ENCODE data around the gene RUSC1. TPM values are rescaled to one million over a fixed set of nuclear protein-coding genes. Genes with fewer than 3 reads are reported as not detected.

Gene RUSC1
- total RNA-seq, 6 donors from 2014 or later, result 21.4 to 41.9 (median 31.2) TPM

DNA sequence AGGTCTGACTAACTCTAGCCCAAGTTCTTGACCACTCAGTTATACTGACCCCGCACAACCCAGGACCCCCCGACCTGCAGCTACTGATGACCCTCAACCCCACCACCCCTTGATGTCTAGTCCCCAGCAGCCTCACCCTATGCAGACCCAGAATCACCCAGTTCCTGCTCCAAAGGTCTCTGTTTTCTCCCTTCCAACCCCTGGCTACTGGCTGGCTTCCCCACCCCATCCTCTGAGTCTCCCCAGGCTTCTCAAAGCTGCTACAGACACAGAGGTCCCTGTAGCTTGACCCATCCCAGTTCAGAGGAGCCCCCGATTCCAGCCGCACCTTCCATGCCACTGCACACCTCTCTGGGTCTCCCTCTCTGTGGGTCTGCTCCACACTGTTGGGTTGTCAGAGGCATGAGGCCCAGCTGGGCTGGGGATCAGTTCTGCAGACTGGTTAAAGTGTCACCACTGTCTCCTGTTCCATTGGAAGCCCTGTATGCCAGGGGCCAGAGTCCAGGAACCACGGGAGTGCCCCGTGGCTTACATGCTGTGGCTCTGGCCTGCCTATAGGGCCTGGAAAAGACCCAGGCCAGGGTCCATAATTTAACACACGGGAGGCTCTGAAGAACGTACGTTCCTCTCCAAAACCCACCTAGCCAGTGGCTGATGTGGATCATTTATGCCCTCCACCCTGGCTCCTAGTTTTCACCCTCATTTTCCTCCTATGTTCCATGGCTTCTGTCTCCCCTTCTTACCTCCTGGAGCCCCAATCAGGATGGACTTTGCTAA is 20.0 kb upstream of the RUSC1 start:
- Histone ChIP-seq H3K36me3 (no peaks in the 10 kb centered on the region), H3K9me3 (no peaks in the 10 kb centered on the region), H3K4me1 (no peaks in the 10 kb centered on the region), H3K27me3 (peaks cover 0 to 2% (median under 1%) of the 10 kb centered on the region in 4 donors), H3K4me3 (no peak overlapping the region), H3K27ac (no peak overlapping the region)
- WGBS, 2 donors, result 91% methylated on average over 7 to 9 of the region's 9 CpGs
- no peak for DNase-seq
- no peak for ATAC-seq (ENCODE audit: low FRiP score in 2 of 2)
- no peak for TF ChIP-seq POLR2AphosphoS5 (IDR thresholded peaks at IDR 0.05)
- TF ChIP-seq EP300 (IDR thresholded peaks at IDR 0.05), result no peak
- TF ChIP-seq, protein P1, sequence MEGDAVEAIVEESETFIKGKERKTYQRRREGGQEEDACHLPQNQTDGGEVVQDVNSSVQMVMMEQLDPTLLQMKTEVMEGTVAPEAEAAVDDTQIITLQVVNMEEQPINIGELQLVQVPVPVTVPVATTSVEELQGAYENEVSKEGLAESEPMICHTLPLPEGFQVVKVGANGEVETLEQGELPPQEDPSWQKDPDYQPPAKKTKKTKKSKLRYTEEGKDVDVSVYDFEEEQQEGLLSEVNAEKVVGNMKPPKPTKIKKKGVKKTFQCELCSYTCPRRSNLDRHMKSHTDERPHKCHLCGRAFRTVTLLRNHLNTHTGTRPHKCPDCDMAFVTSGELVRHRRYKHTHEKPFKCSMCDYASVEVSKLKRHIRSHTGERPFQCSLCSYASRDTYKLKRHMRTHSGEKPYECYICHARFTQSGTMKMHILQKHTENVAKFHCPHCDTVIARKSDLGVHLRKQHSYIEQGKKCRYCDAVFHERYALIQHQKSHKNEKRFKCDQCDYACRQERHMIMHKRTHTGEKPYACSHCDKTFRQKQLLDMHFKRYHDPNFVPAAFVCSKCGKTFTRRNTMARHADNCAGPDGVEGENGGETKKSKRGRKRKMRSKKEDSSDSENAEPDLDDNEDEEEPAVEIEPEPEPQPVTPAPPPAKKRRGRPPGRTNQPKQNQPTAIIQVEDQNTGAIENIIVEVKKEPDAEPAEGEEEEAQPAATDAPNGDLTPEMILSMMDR (IDR thresholded peaks at IDR 0.05), result no peak
- no peak for TF ChIP-seq POLR2A (IDR thresholded peaks at IDR 0.05)

DNA sequence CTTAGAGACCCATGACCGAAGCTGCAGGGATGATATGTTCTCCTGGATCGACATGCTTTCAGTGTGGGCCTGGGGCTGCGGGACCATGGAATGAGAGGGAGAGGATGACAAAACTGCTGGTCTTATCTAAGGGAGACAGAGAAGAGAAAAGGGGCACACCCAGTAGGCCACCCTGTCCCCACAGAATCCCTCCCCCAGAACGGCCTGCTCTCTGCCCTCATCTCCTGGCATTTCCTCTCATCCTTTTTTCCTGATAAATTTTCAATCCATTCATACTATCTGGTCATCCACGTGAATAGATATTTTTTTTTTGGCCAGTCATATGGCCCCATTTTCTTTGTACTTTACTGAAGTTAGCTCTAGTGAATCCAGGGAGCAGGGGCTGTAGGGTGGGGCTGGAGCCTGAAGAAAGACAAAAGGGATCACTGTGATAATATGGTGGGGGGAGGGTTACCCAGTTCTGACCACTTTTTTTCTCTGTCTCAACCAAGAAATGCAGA is 19.3 kb upstream of the RUSC1 start, which contains the start of gene PKLR:
Gene PKLR (minus strand): TSS at position 97 of the 500 bp plus-strand sequence. CDS start 43 bp downstream, at position 54.
- no peak for TF ChIP-seq POLR2AphosphoS5 (IDR thresholded peaks at IDR 0.05)
- TF ChIP-seq, protein P1 (IDR thresholded peaks at IDR 0.05), result no peak
- no peak for TF ChIP-seq EP300 (IDR thresholded peaks at IDR 0.05)
- TF ChIP-seq POLR2A (IDR thresholded peaks at IDR 0.05), result no peak
- Histone ChIP-seq H3K36me3 (no peaks in the 10 kb centered on the region), H3K4me3 (no peak within 1 kb of the TSS), H3K27me3 (no peaks in the 10 kb centered on the region), H3K9me3 (no peaks in the 10 kb centered on the region), H3K27ac (no peak within 1 kb of the TSS), H3K4me1 (no peaks in the 10 kb centered on the region)
- WGBS, 2 donors, result 88 to 89% methylated on average over 5 of the region's 5 CpGs
- DNase-seq (no peak), ATAC-seq (ENCODE audit: low FRiP score in 2 of 2) (no peak)

DNA sequence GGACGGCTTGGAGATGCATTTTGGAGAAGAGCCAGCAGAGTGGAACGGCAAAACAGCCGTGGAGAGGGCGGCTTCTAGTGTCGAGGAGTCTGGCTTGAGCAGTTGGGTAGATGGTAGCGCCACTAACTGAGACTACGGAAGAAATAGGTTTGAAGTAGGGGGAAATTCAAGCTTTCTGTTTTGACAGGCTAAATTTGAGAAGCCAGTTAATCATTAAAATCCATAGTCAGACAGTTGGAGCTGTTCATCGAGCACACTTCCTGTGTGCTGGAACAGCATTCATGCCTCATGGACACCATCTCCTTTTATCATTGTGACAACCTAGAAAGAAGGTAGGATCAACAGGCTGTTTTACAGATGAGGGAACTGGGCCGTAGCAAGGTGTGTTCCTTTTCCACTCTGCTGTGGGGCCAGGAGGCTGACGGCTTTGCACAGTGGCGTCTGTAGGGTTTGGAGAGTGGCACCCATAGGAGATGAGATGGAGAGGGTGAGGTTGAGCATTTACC is 16.1 kb upstream of the RUSC1 start:
- Histone ChIP-seq H3K9me3 (no peaks in the 10 kb centered on the region), H3K4me1 (peaks cover 7 to 17% (median 10%) of the 10 kb centered on the region in 4 donors), H3K27me3 (no peaks in the 10 kb centered on the region), H3K36me3 (no peaks in the 10 kb centered on the region), H3K4me3 (no peak overlapping the region), H3K27ac (no peak overlapping the region)
- 63 to 69% methylated on average over 9 to 11 of the region's 11 CpGs for WGBS, 2 donors
- TF ChIP-seq, protein P1 (IDR thresholded peaks at IDR 0.05), result no peak
- no peak for TF ChIP-seq POLR2AphosphoS5 (IDR thresholded peaks at IDR 0.05)
- TF ChIP-seq POLR2A (IDR thresholded peaks at IDR 0.05), result no peak
- TF ChIP-seq EP300 (IDR thresholded peaks at IDR 0.05), result no peak
- DNase-seq, result no peak
- ATAC-seq (ENCODE audit: low FRiP score in 2 of 2), result no peak

DNA sequence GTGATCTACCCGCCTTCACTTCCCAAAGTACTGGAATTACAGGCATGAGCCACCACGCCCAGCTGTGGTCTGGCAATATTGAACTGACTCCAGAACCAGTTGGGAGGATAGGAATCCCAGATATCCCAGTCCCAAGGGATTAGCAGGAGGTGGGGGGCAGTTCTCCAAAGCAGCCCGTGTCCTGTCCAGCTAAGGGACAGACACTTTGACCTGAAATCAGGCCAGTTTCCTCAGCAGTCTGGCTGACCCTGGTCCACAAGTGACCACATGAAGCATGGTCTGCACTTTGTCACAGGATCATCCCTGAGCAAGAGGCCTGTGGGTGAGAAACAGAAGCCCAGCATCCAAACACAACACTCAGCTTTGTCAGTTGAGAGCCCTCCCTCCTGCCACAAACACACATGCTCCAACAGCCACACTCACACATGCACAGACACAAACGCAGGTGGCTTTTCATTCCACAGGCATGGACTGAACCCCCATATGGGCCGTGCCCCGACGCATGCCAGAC is 14.8 kb upstream of the RUSC1 start:
- 81 to 82% methylated on average over 7 of the region's 7 CpGs for WGBS, 2 donors
- H3K27me3 ChIP-seq, result no peaks in the 10 kb centered on the region

More for the DNA sequence above, 14.8 kb upstream of the RUSC1 start:
- TF ChIP-seq, protein P1 (IDR thresholded peaks at IDR 0.05), result no peak
- no peak for TF ChIP-seq POLR2AphosphoS5 (IDR thresholded peaks at IDR 0.05)
- TF ChIP-seq POLR2A (IDR thresholded peaks at IDR 0.05), result no peak
- no peak for TF ChIP-seq EP300 (IDR thresholded peaks at IDR 0.05)
- ATAC-seq (ENCODE audit: low FRiP score in 2 of 2), result no peak
- H3K4me3 ChIP-seq, result no peak overlapping the region
- no peak overlapping the region for H3K27ac ChIP-seq
- peaks cover 20 to 30% (median 23%) of the 10 kb centered on the region in 4 donors for H3K4me1 ChIP-seq
- peak in 1 of 2 donors; percentile 46 for DNase-seq
- no peaks in the 10 kb centered on the region for H3K9me3 ChIP-seq
- H3K36me3 ChIP-seq, result peaks cover 0 to 7% (median 0%) of the 10 kb centered on the region in 4 donors
